Thoracic aorta (tissue), 2 donors: ENCODE measurements around the gene MED10. TPM values are rescaled to one million over a fixed set of nuclear protein-coding genes. Genes with fewer than 3 reads are reported as not detected.

Experiments
- ATAC-seq: fragments of 150-250 bp; one replicate; pipeline ENCODE4 v1.8.0; 2017; ENCODE audit warnings: low read depth; ENCODE audit not compliant: insufficient number of reproducible peaks, low FRiP score
- DNase-seq: peaks from one replicate; pipeline ENCODE4 v3.0.0-alpha.2; 2020; ENCODE audit warnings: low spot score
- H3K27ac ChIP-seq, 2 donors: fragments of 200-600 bp; sonication (generic); 1 replicate in 1 of 2; 2 replicates in 1 of 2; pipeline ENCODE4 v1.5.1; 2016; ENCODE audit warnings: mild to moderate bottlenecking in 2 of 2, moderate library complexity in 2 of 2
- H3K27me3 ChIP-seq: fragments of 200-600 bp; sonication (generic); replicated peaks from 2 replicates; pipeline ENCODE4 v1.6.0; 2016; ENCODE audit warnings: mild to moderate bottlenecking; ENCODE audit not compliant: insufficient read depth
- H3K36me3 ChIP-seq: fragments of 200-600 bp; sonication (generic); one replicate; pipeline ENCODE4 v1.5.1; 2016
- H3K4me1 ChIP-seq, 2 donors: fragments of 200-600 bp; sonication (generic); 1 replicate in 1 of 2; 2 replicates in 1 of 2; pipeline versions ENCODE4 v1.5.1 to v1.6.0; 2016; ENCODE audit warnings: low read depth in 2 of 2, mild to moderate bottlenecking in 1 of 2; ENCODE audit not compliant: control insufficient read depth in 1 of 2
- H3K4me3 ChIP-seq: fragments of 200-600 bp; sonication (generic); 2 replicates; pipeline ENCODE4 v1.5.1; 2016; ENCODE audit warnings: mild to moderate bottlenecking
- H3K9me3 ChIP-seq: fragments of 200-600 bp; sonication (generic); 2 replicates; pipeline ENCODE4 v1.5.1; 2016
- total RNA-seq, 2 donors: library from RNA; depleted of rRNA; stranded (reverse); fragments of >200 nt; gene quantifications; one replicate each; pipeline versions ENCODE4 v1.1.0 to v1.2.3, GENCODE V29; 2016
- TF ChIP-seq, protein P1 (sequence below): fragments of 200-600 bp; sonication (generic); IDR thresholded peaks from one replicate; pipeline ENCODE4 v1.5.1; 2019; ENCODE audit warnings: antibody characterized with exemption

Gene MED10
- total RNA-seq, 2 donors from 2014 or later, result 25.0 to 30.9 TPM

DNA sequence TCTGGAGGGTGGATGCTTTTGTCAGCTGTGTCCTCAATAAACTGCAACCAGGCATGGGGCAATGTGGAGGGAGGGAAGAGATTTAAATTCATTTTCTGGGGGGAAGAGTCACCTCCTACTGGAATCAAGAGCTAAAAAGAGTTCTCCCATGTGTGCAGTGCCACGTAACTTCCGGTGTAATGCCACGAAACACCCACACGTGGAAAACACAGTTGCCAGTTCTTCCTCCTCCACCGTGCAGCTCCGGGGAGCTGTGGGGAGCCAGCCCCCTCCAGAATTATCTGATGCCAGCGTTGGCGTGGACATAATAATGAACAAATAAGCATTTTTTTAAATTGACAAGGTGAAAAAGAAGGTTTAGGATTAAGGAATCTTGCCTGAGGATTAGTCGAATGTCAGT is 32.1 kb upstream of the MED10 start:
- no peak for DNase-seq
- Histone ChIP-seq H3K27ac (no peak overlapping the region), H3K9me3 (no peaks in the 10 kb centered on the region), H3K4me1 (no peaks in the 10 kb centered on the region), H3K36me3 (no peaks in the 10 kb centered on the region), H3K4me3 (no peak overlapping the region), H3K27me3 (no peaks in the 10 kb centered on the region)
- TF ChIP-seq, protein P1, sequence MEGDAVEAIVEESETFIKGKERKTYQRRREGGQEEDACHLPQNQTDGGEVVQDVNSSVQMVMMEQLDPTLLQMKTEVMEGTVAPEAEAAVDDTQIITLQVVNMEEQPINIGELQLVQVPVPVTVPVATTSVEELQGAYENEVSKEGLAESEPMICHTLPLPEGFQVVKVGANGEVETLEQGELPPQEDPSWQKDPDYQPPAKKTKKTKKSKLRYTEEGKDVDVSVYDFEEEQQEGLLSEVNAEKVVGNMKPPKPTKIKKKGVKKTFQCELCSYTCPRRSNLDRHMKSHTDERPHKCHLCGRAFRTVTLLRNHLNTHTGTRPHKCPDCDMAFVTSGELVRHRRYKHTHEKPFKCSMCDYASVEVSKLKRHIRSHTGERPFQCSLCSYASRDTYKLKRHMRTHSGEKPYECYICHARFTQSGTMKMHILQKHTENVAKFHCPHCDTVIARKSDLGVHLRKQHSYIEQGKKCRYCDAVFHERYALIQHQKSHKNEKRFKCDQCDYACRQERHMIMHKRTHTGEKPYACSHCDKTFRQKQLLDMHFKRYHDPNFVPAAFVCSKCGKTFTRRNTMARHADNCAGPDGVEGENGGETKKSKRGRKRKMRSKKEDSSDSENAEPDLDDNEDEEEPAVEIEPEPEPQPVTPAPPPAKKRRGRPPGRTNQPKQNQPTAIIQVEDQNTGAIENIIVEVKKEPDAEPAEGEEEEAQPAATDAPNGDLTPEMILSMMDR, result no peak
- no peak for ATAC-seq

DNA sequence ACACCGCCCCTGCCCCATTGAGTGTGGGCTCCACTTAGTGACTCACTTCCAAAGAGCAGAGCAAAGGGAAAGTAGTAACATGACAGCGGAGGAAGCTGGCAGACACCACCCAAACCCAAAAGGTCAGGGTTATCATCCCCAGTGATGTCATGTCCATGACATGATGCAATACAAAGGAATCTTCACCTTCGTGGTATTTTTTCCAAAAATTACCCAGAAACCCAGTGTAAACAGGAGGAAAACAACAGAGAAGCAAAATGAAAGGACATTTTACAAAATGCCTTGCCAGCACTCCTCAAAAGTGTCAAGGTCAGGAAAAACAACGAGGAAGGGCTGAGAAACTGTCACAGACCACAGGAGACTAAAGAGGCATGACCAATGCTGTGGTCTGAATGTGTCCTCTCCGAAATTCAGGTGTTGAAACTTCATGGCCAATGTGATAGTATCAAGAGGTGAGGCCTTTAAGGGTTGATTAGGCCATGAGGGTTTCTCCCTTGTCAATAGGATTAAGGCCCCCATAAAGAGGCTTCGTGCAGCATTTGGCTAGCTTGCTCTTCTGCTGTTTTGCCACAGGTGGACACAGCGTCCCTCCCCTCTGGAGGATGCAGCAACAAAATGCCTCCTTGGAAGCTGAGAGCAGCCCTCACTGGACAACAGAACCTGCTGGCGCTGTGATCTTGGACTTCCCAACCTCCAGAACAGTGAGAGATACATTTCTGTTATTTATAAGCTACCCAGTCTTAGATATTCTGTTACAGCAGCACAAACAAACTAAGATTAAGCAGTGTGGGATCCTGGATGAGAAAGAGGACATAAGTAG is 30.5 kb upstream of the MED10 start:
- TF ChIP-seq, protein P1, result no peak
- DNase-seq (no peak), ATAC-seq (no peak)
- H3K4me1 ChIP-seq, result no peaks in the 10 kb centered on the region
- H3K27ac ChIP-seq, result no peak overlapping the region
- H3K4me3 ChIP-seq, result no peak overlapping the region
- H3K9me3 ChIP-seq, result no peaks in the 10 kb centered on the region
- H3K36me3 ChIP-seq, result no peaks in the 10 kb centered on the region
- no peaks in the 10 kb centered on the region for H3K27me3 ChIP-seq

DNA sequence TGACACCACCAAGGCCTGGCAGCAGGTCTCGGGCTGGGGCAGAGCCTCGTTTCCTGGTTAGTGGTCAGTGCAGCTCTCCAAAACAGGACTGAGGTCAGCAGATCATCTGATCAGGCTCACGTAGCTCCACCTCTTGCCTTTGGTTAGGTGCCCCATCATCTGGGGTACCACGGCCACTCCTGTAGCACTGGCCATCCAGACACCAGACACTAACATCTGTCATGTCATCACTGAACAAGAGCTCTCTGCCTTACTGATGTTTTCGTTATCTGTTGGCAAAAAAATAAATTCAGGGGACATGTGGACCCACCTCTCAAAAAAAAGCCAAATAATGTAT is 29.9 kb upstream of the MED10 start:
- H3K27me3 ChIP-seq, result no peaks in the 10 kb centered on the region
- TF ChIP-seq, protein P1, result no peak
- DNase-seq (no peak), ATAC-seq (no peak)
- no peaks in the 10 kb centered on the region for H3K4me1 ChIP-seq
- no peaks in the 10 kb centered on the region for H3K36me3 ChIP-seq
- H3K9me3 ChIP-seq, result no peaks in the 10 kb centered on the region
- H3K4me3 ChIP-seq, result no peak overlapping the region
- H3K27ac ChIP-seq, result no peak overlapping the region

DNA sequence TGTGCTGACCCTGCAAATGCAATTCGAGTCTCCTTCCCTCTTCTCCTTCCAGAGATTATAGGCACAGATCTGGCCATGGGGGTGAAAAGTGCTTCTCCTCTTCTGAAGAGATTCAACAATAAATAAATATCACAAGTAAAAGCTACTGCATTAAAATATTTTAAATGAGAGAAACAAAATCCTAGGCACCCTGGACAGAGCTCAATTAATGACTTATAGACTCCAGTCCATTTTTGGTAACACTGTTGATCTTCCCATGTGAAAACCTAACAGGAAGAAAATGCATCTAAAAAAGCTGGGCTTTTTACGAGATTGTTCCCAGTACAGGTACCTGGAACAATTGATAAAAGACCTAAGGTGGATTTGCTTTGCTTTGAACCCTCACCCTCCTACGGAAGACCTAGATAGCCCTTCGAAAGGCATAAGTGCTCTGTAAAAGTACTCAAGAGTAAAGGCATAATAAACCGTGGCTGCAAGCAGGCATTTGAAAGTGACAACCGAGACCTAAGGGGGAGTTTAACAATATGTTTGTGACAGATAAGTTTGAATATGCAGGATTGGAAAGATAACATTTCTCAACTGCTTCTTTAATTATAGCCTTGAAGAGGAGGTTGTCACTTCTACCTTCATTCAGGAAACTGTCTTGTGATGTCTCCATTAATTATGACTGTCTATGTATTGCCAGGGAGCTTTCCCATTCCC is 29.4 kb upstream of the MED10 start:
- TF ChIP-seq, protein P1, result no peak
- ATAC-seq (no peak), DNase-seq (no peak)
- Histone ChIP-seq H3K9me3 (no peaks in the 10 kb centered on the region), H3K27me3 (no peaks in the 10 kb centered on the region), H3K36me3 (no peaks in the 10 kb centered on the region), H3K4me1 (no peaks in the 10 kb centered on the region), H3K4me3 (no peak overlapping the region), H3K27ac (no peak overlapping the region)

DNA sequence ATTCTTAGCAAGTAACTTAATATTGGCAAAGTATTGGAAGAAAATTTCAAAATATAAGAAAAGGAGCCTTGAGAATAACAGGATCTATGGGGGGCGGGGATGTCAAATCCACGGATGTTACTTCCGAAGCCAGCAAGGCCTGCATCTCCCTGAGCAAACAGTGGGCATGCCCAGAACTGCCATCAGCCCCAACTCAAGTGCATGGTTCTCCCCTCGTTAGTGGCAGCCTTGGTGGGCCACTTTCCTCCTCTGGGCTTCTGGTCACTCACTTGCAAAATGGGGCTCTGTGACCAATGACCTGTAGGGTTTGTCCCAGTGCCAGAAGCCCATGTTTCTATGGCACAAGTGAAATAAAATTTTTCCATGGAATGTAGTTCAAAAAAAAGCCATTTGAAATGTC is 27.2 kb upstream of the MED10 start:
- ATAC-seq (no peak), DNase-seq (no peak)
- no peaks in the 10 kb centered on the region for H3K27me3 ChIP-seq
- TF ChIP-seq, protein P1, result no peak
- H3K27ac ChIP-seq, result no peak overlapping the region
- no peak overlapping the region for H3K4me3 ChIP-seq
- H3K36me3 ChIP-seq, result no peaks in the 10 kb centered on the region
- no peaks in the 10 kb centered on the region for H3K9me3 ChIP-seq
- no peaks in the 10 kb centered on the region for H3K4me1 ChIP-seq
